Stimulated activated CD8-positive, alpha-beta memory T cell treated with anti-CD3 and anti-CD28 coated beads, Interleukin-12 subunit alpha, Interleukin-12 subunit beta, amount 100 ng/mL, for 4 hours (primary cell): Measurements from ENCODE around the gene ADGRG1.

Experiments
- DNase-seq: peaks from one replicate; pipeline ENCODE4 v3.0.0-alpha.2; 2020; ENCODE audit warnings: low read depth

The ADGRG1 gene

DNA sequence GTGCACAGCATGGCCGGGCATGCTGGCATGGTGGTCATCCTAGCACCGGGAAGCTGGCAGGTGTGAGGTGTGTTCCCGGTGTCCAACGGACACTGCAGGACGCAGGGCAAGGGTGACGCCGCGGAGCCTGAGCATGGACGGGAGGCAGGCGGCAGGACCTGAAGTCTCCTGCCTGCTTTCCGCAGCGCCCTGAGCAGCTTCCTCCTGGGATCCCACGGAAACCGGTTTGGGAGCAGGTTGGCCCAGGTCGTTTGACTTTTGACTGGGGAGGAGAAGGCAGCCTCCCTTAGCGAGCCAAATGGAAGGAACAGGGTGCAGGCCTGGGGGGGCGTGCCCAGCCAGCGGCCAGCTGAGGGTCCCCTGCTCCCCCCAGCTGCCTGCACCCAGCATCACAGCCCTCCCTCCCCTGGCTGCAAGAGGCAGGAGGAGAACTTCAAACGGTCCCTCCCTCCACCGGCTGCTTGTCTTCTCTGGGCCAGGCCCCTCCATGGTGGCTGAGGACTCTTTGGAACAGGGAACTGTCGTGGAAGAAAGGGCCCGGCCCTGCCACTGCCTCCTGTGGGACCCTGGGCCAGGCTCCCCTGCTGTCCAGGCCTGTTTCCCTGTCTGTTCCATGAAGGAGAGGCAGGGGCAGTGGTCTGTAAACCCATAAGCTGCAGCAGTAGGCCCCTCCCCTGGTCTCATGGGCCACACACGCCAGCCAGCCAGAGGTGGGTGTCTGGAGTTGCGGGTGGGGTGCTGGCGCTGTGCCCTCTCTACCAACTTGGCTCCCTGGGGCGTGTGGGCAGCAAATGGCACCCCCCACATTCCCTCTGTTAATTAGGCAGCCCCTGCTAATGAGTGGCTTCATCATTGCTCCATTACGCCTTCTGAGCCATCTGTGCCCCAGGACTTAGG, 7.8 kb upstream of the ADGRG1 start:
- no peak for DNase-seq

DNA sequence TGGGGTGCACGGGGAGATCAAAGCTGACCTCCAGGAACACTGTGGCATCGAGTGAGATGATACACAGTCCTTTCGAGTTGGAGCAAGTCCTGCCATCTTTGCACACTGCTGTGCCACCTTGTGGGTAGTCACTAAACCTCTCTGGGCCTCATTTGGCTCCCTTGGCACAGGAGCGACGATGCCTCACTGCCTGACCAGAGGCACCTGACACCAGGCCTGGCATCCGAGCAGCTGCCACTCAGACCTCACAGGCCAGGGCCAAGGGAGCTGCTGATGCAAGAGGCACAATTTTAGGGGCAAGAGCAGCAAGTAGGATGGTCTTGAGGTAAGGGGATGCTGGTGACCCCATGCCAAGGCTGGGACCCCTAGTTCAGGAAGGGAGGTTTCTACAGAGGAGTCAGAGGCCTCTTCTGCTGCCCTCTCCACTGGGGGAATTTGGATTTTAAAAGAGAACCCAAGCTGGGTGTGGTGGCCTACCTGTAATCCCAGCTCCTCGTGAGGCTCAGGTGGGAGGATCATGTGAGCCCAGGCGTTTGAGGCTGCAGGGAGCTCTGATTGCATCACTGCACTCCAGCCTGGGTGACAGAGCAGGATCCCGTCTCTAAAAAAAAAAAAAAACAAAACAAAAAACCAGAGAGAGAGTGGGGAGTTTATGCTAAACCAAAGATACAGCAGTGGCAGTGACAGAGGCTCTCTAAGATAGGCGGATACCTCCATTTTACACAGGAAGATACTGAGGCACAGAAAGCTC, 6.7 kb upstream of the ADGRG1 start:
- DNase-seq = no peak

DNA sequence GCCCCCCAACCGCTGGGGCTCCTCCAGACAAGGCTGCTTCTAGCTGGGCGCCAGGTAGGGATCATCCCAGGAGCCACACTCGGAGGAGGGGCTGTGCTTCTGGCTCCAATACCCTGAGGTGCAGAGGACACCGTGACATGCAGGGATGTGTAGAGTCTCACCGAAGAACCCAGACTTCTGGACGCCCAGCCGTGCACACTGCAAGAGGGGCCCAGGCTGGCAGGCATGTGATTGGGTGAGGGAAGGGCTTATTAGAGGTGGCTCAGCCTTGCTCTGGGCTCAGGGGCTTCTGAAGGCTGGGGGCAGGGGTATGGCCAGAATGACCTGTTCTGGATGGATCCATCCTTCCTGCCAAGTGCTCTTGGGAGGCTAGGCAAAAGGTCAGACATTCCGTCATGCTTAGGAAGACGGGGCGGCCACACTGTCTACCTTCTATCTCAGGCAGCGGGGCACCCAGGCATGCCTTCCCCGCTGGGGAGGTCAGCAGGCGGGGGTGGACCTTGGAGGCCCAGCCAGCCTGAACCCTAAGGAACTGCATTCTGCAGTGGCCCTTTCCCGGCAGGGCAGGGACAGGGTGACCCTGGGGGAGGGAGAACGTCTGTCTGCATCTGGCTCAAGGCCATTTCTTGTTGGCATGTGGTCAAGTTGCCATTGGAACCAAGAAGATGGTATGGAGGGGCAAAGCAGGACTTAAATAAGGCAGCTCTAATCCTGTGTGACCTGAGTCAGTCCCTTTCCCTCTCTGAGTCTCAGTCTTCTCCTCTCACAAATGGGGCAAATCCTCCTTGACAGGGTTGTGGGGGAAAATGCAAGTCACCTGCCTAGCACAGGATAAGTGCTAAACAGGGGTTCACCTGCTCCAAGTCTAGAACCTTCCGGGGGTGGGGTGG, 5.8 kb upstream of the ADGRG1 start:
- DNase-seq = no peak

DNA sequence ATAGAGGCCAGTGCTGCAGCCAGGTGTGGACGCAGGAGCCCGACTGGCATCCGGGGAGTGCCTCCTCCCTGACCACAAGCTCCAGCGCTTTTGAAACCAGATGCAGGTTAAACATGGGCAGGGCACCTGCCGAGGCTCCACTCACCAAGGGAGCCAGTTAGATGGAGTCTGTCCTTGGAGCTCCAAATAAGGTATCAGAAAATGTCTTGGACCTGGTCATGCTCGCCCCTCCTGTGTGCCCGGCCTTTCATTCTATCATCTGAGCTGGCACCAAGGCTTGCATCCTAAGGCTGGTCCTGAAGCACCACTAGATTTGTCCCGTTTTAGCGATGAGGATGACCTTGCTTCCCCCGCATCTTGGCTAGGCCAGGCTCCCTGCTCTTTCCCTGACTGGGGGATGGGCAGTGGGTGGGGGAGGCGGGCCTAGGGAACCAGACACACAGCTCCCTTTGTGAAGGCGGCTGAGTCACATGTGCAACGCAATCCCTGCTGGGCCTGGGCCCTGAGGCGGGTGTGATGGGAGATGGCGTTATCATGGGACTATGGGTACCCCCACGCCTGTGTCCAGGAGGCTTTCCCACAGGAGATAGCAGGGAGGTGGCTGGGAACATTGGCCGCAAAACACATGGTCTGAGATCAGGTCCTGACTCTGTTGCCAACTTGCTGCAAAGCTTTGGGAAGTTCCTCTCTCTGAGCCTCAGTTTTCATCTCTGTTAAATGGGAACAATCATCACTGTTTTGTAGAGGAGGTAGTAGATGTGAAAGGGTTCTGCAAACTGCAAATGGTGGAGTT, 5.0 kb upstream of the ADGRG1 start:
- no peak for DNase-seq

DNA sequence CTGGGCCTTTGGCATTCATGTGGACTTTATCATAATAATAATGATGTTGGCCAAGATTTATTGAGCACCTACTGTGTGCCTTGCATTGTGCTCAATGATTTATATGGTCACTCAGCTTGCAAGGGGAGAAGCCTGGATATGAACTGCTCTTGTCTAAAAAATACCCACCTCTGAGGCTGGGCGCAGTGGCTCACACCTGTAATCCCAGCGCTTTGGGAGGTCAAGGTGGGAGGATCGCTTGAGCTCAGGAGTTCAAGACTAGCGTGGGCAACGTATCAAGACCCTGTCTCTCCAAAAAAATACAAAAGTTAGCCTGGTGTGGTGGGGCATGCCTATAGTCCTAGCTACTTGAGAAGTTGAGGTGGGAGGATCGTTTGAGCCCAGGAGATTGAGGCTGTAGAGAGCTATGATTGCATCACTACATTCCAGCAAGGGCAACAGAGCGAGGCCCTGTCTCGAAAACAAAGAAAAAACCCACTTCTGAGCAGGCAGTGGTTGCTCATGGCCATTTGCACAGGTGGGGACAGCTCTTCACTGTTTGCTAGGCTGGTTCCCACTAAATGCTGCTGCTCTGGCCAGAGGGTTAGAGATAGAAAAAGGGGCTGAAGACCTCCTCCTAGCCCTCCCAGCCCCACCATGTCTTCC, 4.3 kb upstream of the ADGRG1 start:
- DNase-seq = no peak

DNA sequence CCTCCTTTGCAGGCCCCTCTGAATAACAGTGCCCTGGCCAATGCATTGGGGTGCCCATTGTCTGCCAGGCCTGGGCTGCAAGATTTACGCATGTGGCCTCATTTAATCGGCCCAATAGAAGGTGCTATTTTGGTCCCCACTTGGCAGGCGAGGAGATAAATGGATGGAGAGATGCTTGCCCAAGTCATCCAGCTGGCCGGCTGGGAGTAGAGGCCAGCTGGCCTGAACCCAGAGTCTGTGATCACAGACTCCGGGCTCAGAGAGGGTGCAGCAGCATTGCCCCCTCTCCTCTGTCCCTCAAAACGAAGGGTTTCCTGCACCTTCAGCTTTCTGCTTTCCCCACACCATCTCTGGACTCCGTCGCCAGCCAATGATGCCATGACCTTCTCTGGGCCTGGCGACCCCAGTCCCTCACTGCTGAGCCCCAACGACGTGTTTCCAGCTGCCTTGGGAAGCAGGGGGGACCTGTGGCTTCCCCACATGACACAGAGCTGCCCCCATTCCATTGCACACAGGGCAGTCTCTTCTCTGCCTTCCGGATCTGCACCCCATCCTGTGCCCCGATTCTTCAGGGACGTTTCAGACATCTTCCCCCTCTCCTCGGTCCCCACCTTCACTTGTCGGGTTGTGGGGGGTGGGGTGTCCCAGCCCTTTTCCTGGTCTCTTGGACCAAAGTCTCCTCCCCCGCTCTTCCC, 3.5 kb upstream of the ADGRG1 start:
- no peak for DNase-seq

DNA sequence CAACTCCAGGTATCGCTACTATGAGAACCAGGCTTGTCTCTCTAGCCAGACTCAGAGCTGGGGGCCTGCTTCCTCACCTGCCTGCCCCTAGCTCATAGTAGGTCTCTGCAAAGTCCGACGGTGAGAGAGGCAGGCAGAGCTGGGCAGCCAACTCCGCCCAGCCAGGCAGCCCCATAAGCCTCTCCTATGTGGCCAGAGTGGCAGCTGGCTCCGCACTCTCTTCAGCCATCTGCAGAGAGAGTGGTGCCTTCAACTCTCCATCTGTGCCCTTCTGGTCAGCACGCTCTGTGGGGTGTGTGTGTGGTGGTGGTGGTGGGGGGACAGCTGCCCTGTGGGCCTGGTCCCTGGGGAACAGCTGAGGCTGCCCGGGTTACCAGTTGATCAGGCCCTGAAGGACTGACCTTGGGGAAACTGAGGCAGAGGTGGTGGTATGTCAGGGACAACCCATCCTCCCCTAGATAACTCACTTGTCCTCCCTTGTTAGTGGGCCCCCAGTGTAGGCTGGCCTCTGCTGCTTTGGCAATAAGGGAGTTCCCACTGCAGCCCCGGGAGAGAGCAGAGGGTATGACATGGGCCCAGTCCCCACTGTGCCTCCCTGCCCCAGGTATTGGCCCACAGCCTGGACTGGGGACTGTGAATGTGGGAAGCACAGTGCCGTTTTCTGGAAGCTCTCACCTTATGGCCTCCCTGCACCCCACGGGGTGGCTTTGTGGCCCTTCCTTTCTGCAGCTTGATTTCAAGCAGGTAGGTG, 1.8 kb upstream of the ADGRG1 start:
- no peak for DNase-seq

DNA sequence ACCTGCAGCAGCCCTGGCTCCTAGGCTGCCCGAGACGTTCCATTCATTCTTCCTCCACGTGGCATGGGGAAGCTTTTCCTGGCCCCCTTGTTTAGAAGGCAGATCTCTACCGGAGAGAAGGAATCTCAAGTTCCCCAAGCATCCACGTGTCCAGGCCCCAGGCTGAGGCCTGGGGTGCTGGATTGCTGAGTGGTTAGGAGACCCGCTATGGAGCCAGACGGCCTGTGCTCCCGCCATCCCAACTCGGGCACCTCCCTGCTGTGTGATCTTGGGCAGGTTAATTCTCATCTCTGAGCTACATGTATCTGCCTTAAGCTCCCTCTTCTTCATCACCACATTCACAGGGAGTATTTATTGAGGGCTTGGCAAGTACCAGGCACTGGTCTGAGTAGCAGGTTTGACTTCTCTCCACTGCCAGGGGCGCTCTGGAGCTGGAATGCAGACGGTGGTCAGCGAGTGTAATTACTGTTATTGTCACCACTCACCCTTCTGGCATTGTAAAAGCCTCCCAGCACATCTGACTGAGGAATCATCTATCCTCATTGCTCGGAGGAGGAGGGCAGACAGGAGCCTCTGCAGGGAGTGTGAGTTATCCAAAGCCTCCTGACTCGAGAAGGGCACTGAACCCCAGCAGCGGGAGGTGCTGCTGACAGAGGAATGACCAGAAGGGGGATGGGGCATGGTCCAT, 1.1 kb upstream of the ADGRG1 start:
- no peak for DNase-seq

DNA sequence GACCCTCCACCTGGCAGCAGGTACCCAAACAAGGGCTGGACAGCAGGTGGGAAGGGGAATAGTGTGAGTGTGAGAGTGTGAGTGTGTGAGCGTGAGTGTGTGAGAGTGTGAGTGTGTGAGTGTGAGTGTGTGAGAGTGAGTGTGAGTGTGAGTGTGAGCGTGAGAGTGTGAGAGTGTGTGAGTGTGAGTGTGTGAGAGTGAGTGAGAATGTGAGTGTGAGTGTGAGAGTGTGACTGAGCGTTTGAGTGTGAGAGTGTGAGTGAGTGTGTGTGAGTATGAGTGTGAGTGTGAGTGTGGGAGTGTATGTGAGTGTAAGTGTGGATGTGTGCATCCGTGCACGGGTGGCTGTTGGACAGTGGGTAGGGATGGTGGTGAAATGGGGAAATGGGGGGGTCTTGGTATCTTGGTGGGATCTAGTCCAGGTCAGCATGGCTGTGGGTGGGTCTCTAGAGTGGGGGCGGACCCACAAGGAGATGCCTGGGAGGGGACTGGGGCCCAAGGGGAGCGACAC, 408 bp downstream of the ADGRG1 start:
- DNase-seq = no peak

DNA sequence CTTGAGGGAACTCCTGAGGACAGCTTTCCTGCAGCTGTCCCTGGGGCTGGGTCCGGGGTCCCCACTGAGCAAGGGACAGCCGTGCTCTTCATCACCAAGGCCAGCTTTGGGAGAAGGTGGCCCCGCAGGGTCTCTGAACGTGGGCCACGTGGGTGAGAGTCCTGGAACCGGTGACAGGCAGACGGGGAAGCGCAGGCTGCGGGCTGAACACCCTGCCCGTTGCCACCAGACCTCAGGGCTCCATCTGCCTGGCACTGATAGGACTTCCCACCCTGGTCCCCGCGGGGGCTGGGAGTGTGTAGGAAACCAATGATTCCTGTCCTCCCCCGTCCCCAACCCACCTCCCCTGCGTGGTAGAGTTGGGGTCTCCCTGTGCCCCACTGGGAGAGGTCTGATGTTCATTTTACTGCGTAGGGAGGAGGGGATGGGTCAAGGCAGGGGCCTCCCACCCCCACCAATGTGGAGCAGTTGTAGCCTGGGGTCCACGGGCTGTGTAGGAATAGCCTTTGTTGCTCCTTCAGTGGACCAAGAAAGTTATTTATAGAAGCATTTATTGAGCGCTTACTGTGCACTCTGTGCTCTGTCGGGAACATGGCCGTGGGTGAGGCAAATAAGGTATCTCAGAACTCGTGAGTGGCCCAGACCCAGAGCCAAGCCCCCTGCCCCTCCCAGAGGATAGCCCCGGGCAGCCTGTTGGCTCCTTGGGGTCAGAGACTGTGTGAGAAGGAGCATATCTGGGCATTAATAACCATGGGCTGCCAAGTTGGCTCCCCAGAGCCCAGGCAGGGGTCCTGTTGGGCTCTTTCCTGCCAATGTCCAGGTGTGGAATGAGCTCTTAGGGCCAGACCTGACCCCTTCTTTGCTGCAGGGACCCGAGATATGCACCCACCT, 1.3 kb downstream of the ADGRG1 start:
- no peak for DNase-seq

DNA sequence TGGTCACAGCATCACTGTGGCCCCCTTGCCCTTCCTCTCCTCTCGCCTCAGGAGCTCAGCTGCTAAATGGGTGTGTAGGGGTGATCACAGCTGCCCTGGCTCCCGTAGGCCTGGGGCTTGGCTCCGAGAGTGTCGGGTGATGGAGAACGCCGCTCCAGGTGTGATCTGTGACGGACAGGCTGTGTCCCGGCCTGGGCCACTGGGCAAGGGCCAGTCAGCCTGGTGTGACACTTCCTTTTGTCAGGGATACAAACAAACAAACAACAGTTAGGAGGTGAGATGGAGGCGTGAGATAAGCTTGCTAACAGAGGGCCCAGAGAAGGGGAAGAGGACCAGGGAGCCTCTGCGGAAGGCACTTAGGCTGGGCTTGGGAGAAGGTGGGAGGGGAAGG, 2.0 kb downstream of the ADGRG1 start:
- DNase-seq = no peak

DNA sequence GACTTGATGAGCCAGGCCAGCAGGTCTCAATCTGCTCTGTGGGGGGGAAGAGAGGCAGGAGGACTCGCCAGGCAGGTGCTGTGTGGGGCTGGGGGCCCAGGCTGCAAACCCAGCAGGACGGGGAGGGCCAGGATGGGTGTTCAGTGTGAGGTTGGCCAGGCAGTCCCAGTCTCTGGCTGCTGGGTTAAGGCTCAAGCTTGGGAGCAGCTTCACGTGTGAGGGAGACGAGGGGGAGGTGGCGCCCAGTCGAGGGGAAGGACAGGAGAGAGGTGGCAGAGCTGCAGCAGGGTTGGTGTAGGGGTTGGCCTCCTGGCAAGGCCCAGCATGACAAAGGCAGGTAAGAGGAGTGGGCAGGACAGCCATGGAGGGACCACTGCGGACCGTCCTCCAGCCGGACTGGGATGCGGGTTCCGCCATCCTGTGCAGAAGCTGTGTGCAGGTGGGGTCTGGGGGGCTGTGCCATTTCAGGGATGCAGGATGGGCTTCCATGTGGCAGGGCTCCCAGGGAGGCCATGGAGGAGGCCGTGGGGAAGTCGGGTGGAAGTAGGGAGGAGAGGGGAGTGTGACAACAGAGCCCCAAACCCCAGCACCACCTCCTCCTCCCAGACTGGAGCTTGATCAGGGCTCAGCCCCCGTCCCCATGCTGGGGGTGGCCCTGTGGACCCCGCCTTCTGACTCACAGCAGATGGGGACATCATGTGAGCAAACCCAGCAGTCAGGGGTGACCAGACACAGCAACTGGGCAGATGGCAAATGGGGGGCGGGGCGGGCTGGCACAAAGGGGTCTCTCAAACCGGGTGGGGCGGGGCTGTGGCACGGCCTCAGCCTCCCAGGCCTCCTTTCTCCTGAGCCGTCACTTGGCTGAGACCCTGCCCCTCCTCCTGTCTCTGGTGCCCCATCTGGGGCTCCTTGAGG, 2.8 kb downstream of the ADGRG1 start:
- DNase-seq = no peak

DNA sequence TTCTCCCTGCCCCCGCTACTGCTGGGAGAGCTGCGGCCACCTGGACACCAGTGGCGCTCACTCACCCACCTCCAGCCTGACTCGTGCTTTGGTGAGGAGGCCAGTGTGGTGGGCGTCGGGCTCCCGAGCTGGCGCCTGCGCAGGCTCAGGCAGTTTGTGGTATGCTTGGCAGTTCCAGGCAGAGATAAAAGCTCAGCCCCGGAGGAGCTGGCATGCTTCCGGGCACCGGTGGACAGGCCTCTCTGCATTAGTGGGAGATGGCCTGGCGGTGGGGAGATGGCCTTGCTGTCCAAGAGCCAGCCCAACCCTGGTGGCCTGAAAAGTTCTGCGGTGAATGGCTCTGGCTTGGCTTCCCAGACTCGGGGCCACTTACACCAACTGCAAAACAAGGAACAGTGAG, 4.1 kb downstream of the ADGRG1 start:
- DNase-seq = no peak

DNA sequence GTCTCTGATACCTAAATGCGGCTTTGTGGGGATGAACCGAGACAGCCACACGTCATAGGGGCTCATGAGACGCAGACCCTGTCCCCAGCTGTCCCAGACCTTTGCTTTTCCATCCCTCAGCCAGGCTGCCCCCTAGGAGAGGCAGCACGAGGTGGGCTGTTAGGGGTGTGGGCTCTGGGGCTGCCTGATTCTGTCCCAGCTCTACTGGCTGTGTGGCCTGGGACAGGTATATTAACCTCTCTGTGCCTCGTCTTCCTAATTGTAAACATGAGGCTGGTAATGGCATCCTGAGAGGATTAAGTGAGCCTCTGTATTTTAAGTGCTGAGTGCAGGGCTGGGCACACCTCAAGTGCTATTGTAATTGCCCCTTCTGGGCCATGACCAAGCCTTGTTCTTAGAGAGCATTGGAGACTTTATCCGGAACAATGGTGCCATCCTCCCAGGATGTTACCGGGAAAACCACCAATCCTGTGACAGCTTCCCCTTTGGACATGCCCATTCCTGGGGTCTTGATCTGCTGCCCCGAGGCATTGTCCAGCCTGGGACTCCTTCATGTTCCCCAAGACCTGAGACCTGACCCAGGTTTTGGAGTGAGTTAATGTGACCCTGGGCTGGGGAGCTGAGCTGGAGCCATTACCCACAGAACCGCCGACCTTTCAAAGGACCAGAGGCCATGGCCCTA, 5.1 kb downstream of the ADGRG1 start:
- DNase-seq = no peak

DNA sequence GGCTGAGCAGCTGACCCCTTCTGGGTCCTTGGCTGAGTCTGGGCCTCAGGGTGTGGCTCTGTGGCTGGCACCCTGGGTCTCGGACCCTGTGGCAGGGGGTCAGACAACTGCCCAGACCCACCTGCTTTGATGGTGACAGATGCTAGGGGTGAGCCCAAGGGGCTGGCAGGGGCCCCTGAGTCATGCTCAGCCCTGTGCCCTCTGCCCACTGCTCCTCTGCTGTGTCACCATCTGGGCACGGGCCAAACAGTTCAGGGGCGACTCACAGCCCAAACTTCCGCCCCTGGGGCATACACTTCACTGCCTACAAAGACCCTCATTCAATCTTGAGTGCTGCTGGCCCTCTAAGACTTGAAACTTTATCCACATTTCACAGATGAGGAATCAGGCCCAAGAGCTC, 5.7 kb downstream of the ADGRG1 start:
- no peak for DNase-seq
